Measurements from ENCODE around the gene APLP2.

GRCh38 chr11:130144141-130144540, 74.4 kb downstream of the APLP2 start:
- TF ChIP-seq CTCF (IDR thresholded peaks at IDR 0.05) (no peak), POLR2A (IDR thresholded peaks at IDR 0.05) (peak in 1 of 2 donors; percentile 41)

Data from Peyer's patch (tissue), 4 donors.